A673 (cell line): Measurements from ENCODE around the gene STAT6.

Experiments
- EZH2 ChIP-seq: fragments of 200-600 bp; sonication (generic); IDR thresholded peaks from 2 replicates; pipeline ENCODE4 v1.6.1; 2017; ENCODE audit warnings: borderline replicate concordance, low read depth, mild to moderate bottlenecking, mixed read lengths, antibody characterized with exemption, low read length; ENCODE audit not compliant: poor library complexity, severe bottlenecking
- TF ChIP-seq, protein P1 (sequence below): fragments of 300-800, 200-600 bp; sonication (generic); conservative IDR thresholded peaks from 2 replicates; pipeline ENCODE4 v1.5.1; 2017; ENCODE audit warnings: low read depth, mild to moderate bottlenecking, antibody characterized with exemption, low read length, moderate library complexity, mixed read lengths

GRCh38 chr12:57151741-57152630 lies 40.8 kb upstream of the STAT6 start:
- TF ChIP-seq, protein P1, sequence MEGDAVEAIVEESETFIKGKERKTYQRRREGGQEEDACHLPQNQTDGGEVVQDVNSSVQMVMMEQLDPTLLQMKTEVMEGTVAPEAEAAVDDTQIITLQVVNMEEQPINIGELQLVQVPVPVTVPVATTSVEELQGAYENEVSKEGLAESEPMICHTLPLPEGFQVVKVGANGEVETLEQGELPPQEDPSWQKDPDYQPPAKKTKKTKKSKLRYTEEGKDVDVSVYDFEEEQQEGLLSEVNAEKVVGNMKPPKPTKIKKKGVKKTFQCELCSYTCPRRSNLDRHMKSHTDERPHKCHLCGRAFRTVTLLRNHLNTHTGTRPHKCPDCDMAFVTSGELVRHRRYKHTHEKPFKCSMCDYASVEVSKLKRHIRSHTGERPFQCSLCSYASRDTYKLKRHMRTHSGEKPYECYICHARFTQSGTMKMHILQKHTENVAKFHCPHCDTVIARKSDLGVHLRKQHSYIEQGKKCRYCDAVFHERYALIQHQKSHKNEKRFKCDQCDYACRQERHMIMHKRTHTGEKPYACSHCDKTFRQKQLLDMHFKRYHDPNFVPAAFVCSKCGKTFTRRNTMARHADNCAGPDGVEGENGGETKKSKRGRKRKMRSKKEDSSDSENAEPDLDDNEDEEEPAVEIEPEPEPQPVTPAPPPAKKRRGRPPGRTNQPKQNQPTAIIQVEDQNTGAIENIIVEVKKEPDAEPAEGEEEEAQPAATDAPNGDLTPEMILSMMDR: no peak
- no peak for TF ChIP-seq EZH2
